ENCODE data around the gene PIGL.

The PIGL gene

DNA sequence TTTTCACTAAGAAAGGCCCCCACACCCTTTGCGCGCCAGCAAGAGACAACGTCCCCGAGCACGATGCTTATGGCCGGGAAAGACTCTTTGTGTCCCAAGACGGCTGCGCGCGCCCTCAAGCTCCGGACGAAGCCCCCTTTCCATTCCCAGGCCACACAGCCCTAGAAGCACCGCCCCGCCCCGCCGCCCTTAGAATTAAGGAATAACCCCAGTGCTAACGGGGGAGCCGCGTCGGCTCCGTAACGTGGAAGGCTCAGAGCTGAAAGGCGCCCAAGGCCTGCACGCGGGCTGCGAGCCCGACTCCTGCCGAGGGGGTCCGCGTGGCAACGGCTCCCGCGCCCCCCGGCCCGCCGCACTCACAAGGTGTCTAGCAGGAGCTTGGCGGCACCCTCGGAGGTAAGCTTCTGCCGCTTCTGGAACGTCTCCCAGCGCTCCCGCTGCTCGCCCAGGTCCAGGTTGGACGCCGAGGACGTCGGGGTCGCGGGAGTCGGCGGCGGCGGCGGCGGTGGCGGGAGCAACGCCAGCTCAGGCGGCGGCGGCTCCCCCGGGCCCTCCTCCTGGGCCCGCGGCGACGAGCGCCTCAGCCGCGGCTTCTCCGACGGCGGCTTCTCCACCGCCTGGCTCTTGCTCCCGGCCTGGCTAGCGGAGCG lies 135.8 kb downstream of the PIGL start:
- peak; percentile 73 for DNase-seq (ENCODE audit: low read depth, low spot score)

GRCh38 chr17:16353317-16354174 lies 136.5 kb downstream of the PIGL start, which contains the start of gene CENPV:
CENPV (minus strand) TSS chr17:16353469; CDS start chr17:16353436, 33 bp downstream.
- DNase-seq (ENCODE audit: low read depth, low spot score), result peak; percentile 78

DNA sequence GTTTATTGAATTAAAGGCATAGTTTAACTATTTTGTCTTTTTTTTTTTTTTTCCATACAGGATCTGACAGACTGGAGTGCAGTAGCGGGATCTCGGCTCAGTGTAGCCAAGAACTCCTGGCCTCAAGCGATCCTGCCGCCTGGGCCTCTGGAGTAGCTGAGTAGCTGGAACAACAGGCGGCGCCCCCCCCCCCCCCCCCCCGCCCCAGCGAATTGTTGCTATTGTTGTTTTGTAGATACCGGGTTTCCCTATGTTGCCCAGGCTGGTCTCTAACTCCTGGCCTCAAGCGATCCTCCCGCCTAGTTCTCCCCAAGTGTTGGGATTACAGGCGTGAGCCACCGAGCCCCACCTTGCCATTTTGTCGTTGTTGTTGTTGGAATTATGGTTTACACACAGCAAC lies 137.6 kb downstream of the PIGL start:
- DNase-seq (ENCODE audit: low read depth, low spot score), result peak; percentile 75

DNA sequence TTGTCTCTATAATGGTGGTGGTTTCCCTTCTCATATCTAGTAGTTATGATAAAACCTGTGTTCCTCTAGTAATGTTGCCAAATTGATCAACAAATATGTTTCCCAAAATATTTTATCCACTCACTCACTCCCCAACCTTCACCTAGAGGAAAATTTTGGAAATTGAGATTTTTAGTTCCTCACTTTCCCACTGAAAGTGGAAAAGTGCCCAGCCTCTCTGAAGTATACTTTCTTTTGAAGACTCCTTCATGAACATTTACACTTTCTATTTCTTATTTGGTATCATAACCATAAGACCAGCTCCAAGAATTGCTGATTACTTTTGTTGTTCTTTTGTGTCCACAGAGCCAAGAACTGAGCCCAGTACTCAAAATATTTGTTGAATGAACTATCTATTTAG lies 141.4 kb downstream of the PIGL start:
- DNase-seq (ENCODE audit: low read depth, low spot score), result no peak

DNA sequence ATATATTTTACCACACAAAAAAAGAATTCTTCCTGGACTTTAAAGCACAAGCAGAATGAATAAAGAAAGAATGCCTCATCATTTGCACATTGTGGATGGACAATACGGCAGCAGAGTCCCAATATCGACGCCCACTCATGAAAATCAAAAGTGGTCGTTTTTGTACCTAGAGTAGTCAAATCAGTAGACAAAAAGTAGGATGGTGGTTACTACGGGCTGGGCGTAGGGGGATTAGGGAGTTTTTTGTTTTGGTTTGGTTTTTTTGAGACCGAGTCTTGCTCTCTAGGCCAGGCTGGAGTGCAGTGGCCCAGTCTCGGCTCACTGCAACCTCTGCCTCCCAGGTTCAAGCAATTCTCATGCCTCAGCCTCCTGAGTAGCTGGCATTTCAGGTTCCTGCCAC lies 144.9 kb downstream of the PIGL start:
- no peak for DNase-seq (ENCODE audit: low read depth, low spot score)

- DNase-seq (ENCODE audit: low read depth, low spot score), result peak; percentile 89
Measured at GRCh38 chr17:16363749-16364536, 146.9 kb downstream of the PIGL start.

GRCh38 chr17:16364625-16365024 lies 147.6 kb downstream of the PIGL start:
- DNase-seq (ENCODE audit: low read depth, low spot score), result no peak

GRCh38 chr17:16371742-16372141 lies 154.7 kb downstream of the PIGL start:
- DNase-seq (ENCODE audit: low read depth, low spot score), result no peak

DNA sequence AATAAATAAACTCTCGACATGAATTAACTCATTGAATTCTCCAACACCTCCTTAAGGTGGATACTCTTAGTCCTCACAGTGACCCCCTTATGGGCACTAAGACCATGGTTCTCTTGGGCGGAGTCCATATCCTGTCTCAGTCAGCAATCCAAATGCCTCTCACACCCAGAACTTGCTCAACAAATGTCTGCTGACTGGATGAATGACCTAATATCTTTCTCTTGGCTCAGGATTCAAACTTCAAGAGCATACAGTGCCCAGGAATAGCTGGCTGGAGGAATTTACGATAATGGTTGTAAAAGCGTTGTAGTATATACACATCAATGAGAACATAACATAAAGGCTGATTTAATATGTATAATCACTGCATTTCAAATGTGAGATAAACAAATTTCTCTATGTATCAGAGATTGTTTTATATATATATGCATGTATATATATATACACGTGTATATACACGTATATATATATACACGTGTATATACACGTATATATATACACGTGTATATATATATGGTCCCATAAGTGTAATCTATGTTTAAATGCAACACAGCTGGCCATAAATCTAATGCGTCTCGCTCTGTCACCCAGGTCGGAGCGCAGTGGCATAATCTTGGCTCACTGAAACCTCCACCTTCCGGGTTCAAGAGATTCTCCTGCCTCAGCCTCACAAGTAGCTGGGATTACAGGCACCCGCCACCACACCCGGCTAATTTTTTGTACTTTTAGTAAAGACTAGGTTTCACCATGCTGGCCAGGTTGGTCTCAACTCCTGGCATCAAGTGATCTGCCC lies 157.3 kb downstream of the PIGL start:
- DNase-seq (ENCODE audit: low read depth, low spot score), result no peak
